Kidney (tissue), 14 donors: ENCODE measurements around the gene CD74. TPM values are rescaled to one million over a fixed set of nuclear protein-coding genes. Genes with fewer than 3 reads are reported as not detected.

ENCODE experiments used
- DNase-seq, 5 donors: peaks; one replicate each; pipeline ENCODE4 v3.0.0-alpha.2; 2013 to 2020
- FAIRE-seq: peaks from 2 replicates; lab custom pipeline; 2012; peaks lifted over from hg19 to GRCh38; lab: Jason Lieb, UNC
- H3K27ac ChIP-seq, 2 donors: one replicate each; pipeline ENCODE4 v1.7.0; 2013; ENCODE audit warnings: low read depth in 2 of 2, low read length in 2 of 2, inconsistent platforms in 1 of 2
- H3K27me3 ChIP-seq: one replicate; pipeline ENCODE4 v1.7.1; 2013; ENCODE audit warnings: low read length, inconsistent platforms; ENCODE audit not compliant: control insufficient read depth, insufficient read depth
- H3K36me3 ChIP-seq, 3 donors: one replicate each; pipeline versions ENCODE4 v1.7.0 to v1.7.1; 2013; ENCODE audit warnings: low read length in 3 of 3, control low read depth in 1 of 3, inconsistent platforms in 1 of 3; ENCODE audit not compliant: insufficient read depth in 3 of 3, control insufficient read depth in 2 of 3
- H3K4me1 ChIP-seq, 3 donors: one replicate each; pipeline versions ENCODE4 v1.7.0 to v1.7.1; 2013; ENCODE audit warnings: low read length in 3 of 3, inconsistent platforms in 1 of 3, low read depth in 1 of 3; ENCODE audit not compliant: control insufficient read depth in 2 of 3, insufficient read depth in 2 of 3
- H3K4me3 ChIP-seq, 3 donors: one replicate each; pipeline versions ENCODE4 v1.7.0 to v1.8.1; 2013; ENCODE audit warnings: low read length in 3 of 3, control low read depth in 1 of 3, inconsistent platforms in 1 of 3
- H3K9ac ChIP-seq, 3 donors: one replicate each; pipeline versions ENCODE4 v1.7.0 to v1.7.1; 2013; ENCODE audit warnings: low read length in 3 of 3, control low read depth in 1 of 3, inconsistent platforms in 1 of 3
- H3K9me3 ChIP-seq, 3 donors: one replicate each; pipeline versions ENCODE4 v1.7.0 to v1.7.1; 2013; ENCODE audit warnings: low read length in 3 of 3, control low read depth in 1 of 3, inconsistent platforms in 1 of 3; ENCODE audit not compliant: control insufficient read depth in 2 of 3, insufficient read depth in 1 of 3
- intact Hi-C: fragments of 100-400 bp; cut with DNase I; formaldehyde crosslinking; loops from one replicate; pipeline ENCODE4 v1.11.1; 2022
- polyA plus RNA-seq: library from polyadenylated mRNA; stranded (reverse); fragments of 350-450 nt; fragmentation: Illumina TruSeq; extraction: RNeasy Lipid Tissue Mini Kit (QIAGEN cat#74804); gene quantifications from one replicate; pipeline ENCODE4 v1.2.3, GENCODE V29; 2014; ENCODE audit warnings: low read depth, low replicate concordance; ENCODE audit not compliant: insufficient read depth
- total RNA-seq: library from RNA; stranded (reverse); fragmentation: NEBNext Ultra II Directional; extraction: Animal tissue kit (Norgen Biotek cat#: 25700); gene quantifications from one replicate; pipeline ENCODE4 v1.2.1, GENCODE V29; 2021
- TF ChIP-seq, protein P1 (sequence below): IDR thresholded peaks from 3 replicates; pipeline ENCODE4 v1.5.1; 2012; ENCODE audit warnings: mild to moderate bottlenecking, moderate library complexity, borderline replicate concordance; ENCODE audit not compliant: insufficient read depth; ENCODE audit errors: extremely low read depth
- donor health status: control.
- donor health status: control.
- donor health status: control.
- donor health status: control.
- donor health status: control.
- donor health status: DM: yes; HTN: yes; CAD: no.
- donor health status: Normal renal cell carcinoma (clear cell type).

CD74 gene
- total and polyA plus RNA-seq, 2 donors from 2014 or later = 1,887 to 2,003 TPM

DNA sequence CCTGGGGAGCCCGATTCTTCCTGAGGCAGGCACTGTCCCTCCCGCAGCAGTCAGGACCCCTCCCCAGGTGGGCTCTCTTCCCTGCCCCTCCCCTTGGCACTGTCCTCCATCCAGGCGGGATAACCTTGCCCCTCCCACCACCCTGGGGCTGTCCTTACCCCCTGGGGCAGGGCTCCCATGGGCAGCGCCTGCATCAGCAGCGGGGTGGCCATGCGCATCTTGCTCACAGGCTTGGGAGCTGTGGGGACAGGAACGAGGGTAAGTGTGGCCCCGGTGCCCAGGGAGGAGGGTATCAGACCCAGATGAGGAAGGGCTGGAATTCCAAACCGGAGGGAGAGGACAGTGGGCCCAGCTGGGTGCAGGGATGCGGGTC is 6.0 kb downstream of the CD74 start:
- no peak overlapping the region for H3K9ac ChIP-seq
- FAIRE-seq = no peak
- no peaks in the 10 kb centered on the region for H3K9me3 ChIP-seq
- peak in 1 of 5 donors; percentile 75 for DNase-seq
- TF ChIP-seq, protein P1, sequence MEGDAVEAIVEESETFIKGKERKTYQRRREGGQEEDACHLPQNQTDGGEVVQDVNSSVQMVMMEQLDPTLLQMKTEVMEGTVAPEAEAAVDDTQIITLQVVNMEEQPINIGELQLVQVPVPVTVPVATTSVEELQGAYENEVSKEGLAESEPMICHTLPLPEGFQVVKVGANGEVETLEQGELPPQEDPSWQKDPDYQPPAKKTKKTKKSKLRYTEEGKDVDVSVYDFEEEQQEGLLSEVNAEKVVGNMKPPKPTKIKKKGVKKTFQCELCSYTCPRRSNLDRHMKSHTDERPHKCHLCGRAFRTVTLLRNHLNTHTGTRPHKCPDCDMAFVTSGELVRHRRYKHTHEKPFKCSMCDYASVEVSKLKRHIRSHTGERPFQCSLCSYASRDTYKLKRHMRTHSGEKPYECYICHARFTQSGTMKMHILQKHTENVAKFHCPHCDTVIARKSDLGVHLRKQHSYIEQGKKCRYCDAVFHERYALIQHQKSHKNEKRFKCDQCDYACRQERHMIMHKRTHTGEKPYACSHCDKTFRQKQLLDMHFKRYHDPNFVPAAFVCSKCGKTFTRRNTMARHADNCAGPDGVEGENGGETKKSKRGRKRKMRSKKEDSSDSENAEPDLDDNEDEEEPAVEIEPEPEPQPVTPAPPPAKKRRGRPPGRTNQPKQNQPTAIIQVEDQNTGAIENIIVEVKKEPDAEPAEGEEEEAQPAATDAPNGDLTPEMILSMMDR = no peak
- intact Hi-C loops = no loop called here
- peaks cover 0 to 20% (median 10%) of the 10 kb centered on the region in 3 donors for H3K4me1 ChIP-seq
- no peaks in the 10 kb centered on the region for H3K27me3 ChIP-seq
- no peak overlapping the region for H3K4me3 ChIP-seq
- H3K36me3 ChIP-seq = peaks cover 2 to 28% (median 25%) of the 10 kb centered on the region in 3 donors
- H3K27ac ChIP-seq = peak overlapping the region in 1 of 2 donors; percentile 32

DNA sequence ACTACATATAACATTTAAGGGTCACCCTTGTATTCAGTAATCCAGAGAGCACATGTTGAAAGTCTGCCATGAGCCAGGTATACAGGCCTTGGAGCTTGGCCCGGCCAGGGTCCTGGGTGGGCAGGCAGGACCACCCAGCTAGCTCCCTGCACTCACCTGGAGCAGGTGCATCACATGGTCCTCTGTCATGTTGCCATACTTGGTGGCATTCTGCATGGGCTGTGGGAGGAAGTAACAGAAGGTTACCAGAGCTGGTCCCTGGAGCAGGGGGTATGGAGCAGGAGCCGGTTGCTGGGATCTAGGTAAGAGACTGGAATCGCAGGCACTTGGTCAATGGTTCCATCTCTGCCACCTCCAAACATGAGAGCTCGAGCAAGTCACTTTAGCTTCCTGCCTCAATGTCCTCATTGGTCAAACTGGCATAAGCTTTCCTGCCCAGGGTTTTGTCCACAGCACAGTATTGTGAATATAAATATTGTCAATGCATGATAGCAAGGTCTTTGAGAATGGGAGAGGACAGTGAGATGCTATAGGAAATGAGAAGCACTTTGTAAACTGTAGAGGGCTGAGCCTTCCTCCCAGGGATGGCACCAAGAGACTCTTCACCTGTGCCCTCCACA is 6.5 kb downstream of the CD74 start:
- Histone ChIP-seq H3K4me1 (peaks cover 0 to 20% (median 10%) of the 10 kb centered on the region in 3 donors), H3K9ac (no peak overlapping the region), H3K4me3 (no peak overlapping the region), H3K9me3 (no peaks in the 10 kb centered on the region), H3K36me3 (peaks cover 2 to 30% (median 30%) of the 10 kb centered on the region in 3 donors), H3K27me3 (no peaks in the 10 kb centered on the region), H3K27ac (no peak overlapping the region)
- DNase-seq = no peak
- intact Hi-C loops = no loop called here
- FAIRE-seq = no peak
- TF ChIP-seq, protein P1 = no peak

DNA sequence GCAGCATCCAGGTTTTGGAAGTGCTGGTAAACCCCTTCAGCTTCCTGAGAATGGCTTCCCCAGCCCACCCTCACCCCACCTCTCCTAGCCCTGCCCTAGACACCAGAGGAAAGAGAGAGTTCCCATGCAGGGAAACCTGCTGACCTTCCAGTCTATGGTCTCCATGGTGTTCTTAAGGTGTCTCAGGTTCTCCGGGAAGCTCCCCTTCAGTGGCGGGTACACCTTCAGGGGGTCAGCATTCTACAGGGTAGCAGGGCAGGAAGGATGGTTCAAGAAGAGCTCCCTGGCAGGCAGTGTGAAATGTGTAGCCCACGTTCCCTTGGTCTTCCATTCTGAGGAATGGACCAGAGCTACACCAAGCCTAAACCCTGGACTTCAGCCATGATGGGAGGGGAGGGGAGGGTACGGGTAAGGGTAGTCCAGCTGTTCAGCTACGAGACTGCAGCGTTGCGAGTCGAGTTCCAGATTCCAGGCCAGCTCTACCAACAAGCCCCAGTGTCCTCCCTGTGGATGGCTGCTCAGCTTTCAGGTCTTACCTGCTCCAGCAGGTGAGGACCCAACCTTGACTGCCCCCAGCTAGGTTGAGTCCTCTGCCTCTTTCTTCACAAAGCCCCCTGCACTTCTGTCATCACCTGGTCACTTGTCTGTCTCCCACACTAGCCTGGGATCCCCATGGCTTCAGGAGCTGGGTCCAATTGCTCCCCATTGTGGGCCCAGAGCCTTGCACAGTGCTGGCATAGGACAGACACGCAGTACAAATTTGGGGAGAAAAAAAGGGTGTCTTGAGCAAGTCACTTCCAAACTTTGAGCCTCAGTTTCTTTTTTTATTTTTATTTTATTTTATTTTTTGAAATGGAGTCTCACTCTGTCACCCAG is 7.5 kb downstream of the CD74 start:
- no peaks in the 10 kb centered on the region for H3K27me3 ChIP-seq
- H3K9me3 ChIP-seq = no peaks in the 10 kb centered on the region
- H3K4me1 ChIP-seq = peaks cover 0 to 12% (median 3%) of the 10 kb centered on the region in 3 donors
- DNase-seq (no peak), FAIRE-seq (no peak)
- intact Hi-C loops = no loop called here
- no peak overlapping the region for H3K27ac ChIP-seq
- no peak overlapping the region for H3K4me3 ChIP-seq
- H3K9ac ChIP-seq = no peak overlapping the region
- H3K36me3 ChIP-seq = peaks cover 2 to 38% (median 34%) of the 10 kb centered on the region in 3 donors
- TF ChIP-seq, protein P1 = no peak
